OCI-M1 (cell line): Measurements from ENCODE around the gene KIF21A.

Experiments
- DNase-seq: peaks from one replicate; lab custom pipeline; 2025; lab: John Stamatoyannopoulos, UW

The KIF21A gene

GRCh38 chr12:39386335-39386734 is 56.6 kb downstream of the KIF21A start:
- DNase-seq: no peak

- DNase-seq: no peak
These were observed 59.8 kb downstream of the KIF21A start for GRCh38 chr12:39383114-39383513.

- DNase-seq: no peak
These were observed 62.8 kb downstream of the KIF21A start for GRCh38 chr12:39380090-39380489.

- DNase-seq: peak; percentile 35
These were observed 64.6 kb downstream of the KIF21A start for GRCh38 chr12:39378341-39378740.

- no peak for DNase-seq
These were observed 67.6 kb downstream of the KIF21A start for GRCh38 chr12:39375206-39375808.

GRCh38 chr12:39372929-39373328 is 70.0 kb downstream of the KIF21A start:
- peak; percentile 45 for DNase-seq

- no peak for DNase-seq
These were observed 70.6 kb downstream of the KIF21A start for GRCh38 chr12:39372204-39372925.

GRCh38 chr12:39369756-39370155 is 73.2 kb downstream of the KIF21A start:
- no peak for DNase-seq

- DNase-seq: no peak
These were observed 74.0 kb downstream of the KIF21A start for GRCh38 chr12:39368891-39369290.

- no peak for DNase-seq
These were observed 74.8 kb downstream of the KIF21A start for GRCh38 chr12:39368096-39368495.

GRCh38 chr12:39367494-39367893 is 75.4 kb downstream of the KIF21A start:
- no peak for DNase-seq

GRCh38 chr12:39365364-39366001 is 77.4 kb downstream of the KIF21A start:
- no peak for DNase-seq

- no peak for DNase-seq
These were observed 78.7 kb downstream of the KIF21A start for GRCh38 chr12:39364196-39364595.

- no peak for DNase-seq
These were observed 83.3 kb downstream of the KIF21A start for GRCh38 chr12:39359645-39360044.

- DNase-seq: no peak
These were observed 85.9 kb downstream of the KIF21A start for GRCh38 chr12:39357041-39357440.

GRCh38 chr12:39355841-39356240 is 87.1 kb downstream of the KIF21A start:
- DNase-seq: no peak

- DNase-seq: peak; percentile 5
These were observed 88.0 kb downstream of the KIF21A start for GRCh38 chr12:39354955-39355354.

GRCh38 chr12:39352471-39353017 is 90.4 kb downstream of the KIF21A start:
- DNase-seq: no peak

- no peak for DNase-seq
These were observed 91.8 kb downstream of the KIF21A start for GRCh38 chr12:39351153-39351552.

- DNase-seq: no peak
These were observed 93.8 kb downstream of the KIF21A start for GRCh38 chr12:39348941-39349626.

GRCh38 chr12:39348523-39348922 is 94.4 kb downstream of the KIF21A start:
- no peak for DNase-seq

GRCh38 chr12:39344926-39345325 is 98.0 kb downstream of the KIF21A start:
- DNase-seq: no peak
